ENCODE measurements around the gene ID4. TPM values are rescaled to one million over a fixed set of nuclear protein-coding genes. Genes with fewer than 3 reads are reported as not detected.

The ID4 gene
- total and polyA plus RNA-seq, 2 donors (not counting 3 experiments of a cell fraction or from before 2014, with no cell fraction given) = not detected

GRCh38 chr6:19795211-19795610, 42.0 kb upstream of the ID4 start:
- no peak for DNase-seq (ENCODE audit: low read depth, low spot score)
- ChIA-PET POLR2A (no interaction called here), CTCF (no interaction called here)
- Histone ChIP-seq H3K4me3 (replicated peaks in 1 of 3; ENCODE audit: insufficient read depth in 1 of 3, low read depth in 1 of 3, low read length in 3 of 3) (no peak overlapping the region), H2AFZ (ENCODE audit: low read depth, low read length) (no peak overlapping the region), H3K27me3 (ENCODE audit: control insufficient read depth in 2 of 2, insufficient read depth in 2 of 2, low read length in 2 of 2) (no peaks in the 10 kb centered on the region), H3K9me3 (replicated peaks; ENCODE audit: control insufficient read depth, insufficient read depth, low read length) (no peaks in the 10 kb centered on the region), H3K9ac (replicated peaks; ENCODE audit: extremely low read depth, insufficient read depth, low read length) (no peak overlapping the region), H3K36me3 (ENCODE audit: control insufficient read depth in 2 of 2, extremely low read depth in 1 of 2, insufficient read depth in 2 of 2, low read length in 2 of 2) (no peaks in the 10 kb centered on the region), H3K4me1 (ENCODE audit: control insufficient read depth, extremely low read depth, insufficient read depth, low read length) (no peaks in the 10 kb centered on the region), H3K27ac (ENCODE audit: insufficient read depth, low read depth, low read length) (no peak overlapping the region), H3K9me1 (replicated peaks; ENCODE audit: control insufficient read depth, extremely low read depth, insufficient read depth, low read length) (no peaks in the 10 kb centered on the region), H3K4me2 (ENCODE audit: insufficient read depth, low read length) (no peak overlapping the region), H4K20me1 (replicated peaks; ENCODE audit: control insufficient read depth, extremely low read depth, insufficient read depth, low read length) (no peaks in the 10 kb centered on the region), H3K79me2 (ENCODE audit: control insufficient read depth, insufficient read depth, low read length) (no peaks in the 10 kb centered on the region)
- intact Hi-C loops (cut with micrococcal nuclease) (no loop called here), dilution Hi-C loops (cut with MboI; ENCODE audit: extremely low pct_ligation_motif_present, low sequenced_read_pairs) (no loop called here)
- no peak for TF ChIP-seq EZH2 (IDR thresholded peaks at IDR 0.05; ENCODE audit: borderline replicate concordance, low read depth, low read length, severe bottlenecking)
- no peak for TF ChIP-seq FOS (IDR thresholded peaks at IDR 0.05; ENCODE audit: borderline replicate concordance, insufficient read depth, low read length)
- no peak for TF ChIP-seq MAX (IDR thresholded peaks at IDR 0.05; ENCODE audit: insufficient read depth, insufficient read length)
- no peak for TF ChIP-seq JUN (IDR thresholded peaks at IDR 0.05; ENCODE audit: borderline replicate concordance, insufficient read depth, insufficient read length, low read depth)
- no peak for TF ChIP-seq CTCF (IDR thresholded peaks at IDR 0.05; ENCODE audit: extremely low read depth in 1 of 2, insufficient read depth in 1 of 2, low read depth in 1 of 2, low read length in 2 of 2)
- TF ChIP-seq MYC (IDR thresholded peaks at IDR 0.05; ENCODE audit: low read depth, low read length) = no peak
- TF ChIP-seq POLR2AphosphoS5 (IDR thresholded peaks at IDR 0.05; ENCODE audit: insufficient read depth, low read depth, low read length) = no peak
- TF ChIP-seq POLR2A (IDR thresholded peaks at IDR 0.05; ENCODE audit: low read depth, low read length) = no peak
- TF ChIP-seq GATA2 (IDR thresholded peaks at IDR 0.05; ENCODE audit: insufficient read depth, insufficient read length, low read depth, low read length) = no peak
- BruUV-seq (replicated peaks) = no TSS peak
- no peak for FAIRE-seq

All from endothelial cell of umbilical vein (primary cell).